CD4-positive, alpha-beta T cell treated with Interleukin-15 for 1 hour (primary cell): ENCODE data around the gene TAS2R13.

ENCODE experiments used
- DNase-seq: peaks from one replicate; pipeline ENCODE4 v3.0.0-alpha.2; 2020

TAS2R13 gene

GRCh38 chr12:10863512-10864218 lies 45.7 kb downstream of the TAS2R13 start:
- no peak for DNase-seq

- no peak for DNase-seq
Observed at GRCh38 chr12:10861366-10861765, 48.0 kb downstream of the TAS2R13 start.
